Measurements from ENCODE around the gene C13orf46. TPM values are rescaled to one million over a fixed set of nuclear protein-coding genes. Genes with fewer than 3 reads are reported as not detected.

The C13orf46 gene
- total and polyA plus RNA-seq, 2 of the 8 experiments (the other 6 are each of a cell fraction or from before 2014, with no cell fraction given), result 0.23 to 0.28 TPM

- Histone ChIP-seq H3K27me3 (replicated peaks in 1 of 4; ENCODE audit: control insufficient read depth in 3 of 4, extremely low read depth in 1 of 4, insufficient read depth in 3 of 4, low read length in 3 of 4) (no peaks in the 10 kb centered on the region), H2BK5ac (ENCODE audit: low read depth, low read length) (no peak overlapping the region), H2BK12ac (ENCODE audit: low read depth, low read length) (no peak overlapping the region), H2BK20ac (ENCODE audit: low read length) (no peak overlapping the region), H3K4me3 (ENCODE audit: extremely low read depth in 1 of 4, insufficient read depth in 2 of 4, low read depth in 3 of 4, low read length in 4 of 4) (no peak overlapping the region), H3K14ac (ENCODE audit: insufficient read length) (no peak overlapping the region), H4K5ac (ENCODE audit: insufficient read length, low read depth, low read length) (no peak overlapping the region), H3K79me1 (ENCODE audit: low read depth, low read length) (no peaks in the 10 kb centered on the region; the same call in 1 of the 2 replicates), H4K8ac (ENCODE audit: extremely low read depth, insufficient read depth, low read length) (no peak overlapping the region), H3K27ac (ENCODE audit: low read depth, low read length) (no peak overlapping the region), H2BK15ac (ENCODE audit: low read length) (no peak overlapping the region), H3K56ac (replicated peaks; ENCODE audit: insufficient read length, low read depth, low read length) (no peak overlapping the region), H3K79me2 (ENCODE audit: control insufficient read depth in 1 of 2, insufficient read depth in 2 of 2, low read length in 2 of 2) (no peaks in the 10 kb centered on the region), H3K18ac (ENCODE audit: extremely low read depth, low read length) (no peak overlapping the region), H3K4ac (replicated peaks; ENCODE audit: insufficient read length, low read depth, low read length) (no peak overlapping the region), H4K20me1 (replicated peaks in 1 of 2; ENCODE audit: control insufficient read depth in 1 of 2, insufficient read depth in 2 of 2, low read length in 2 of 2) (peaks cover 0 to 4% of the 10 kb centered on the region in 2 experiments), H3K4me1 (replicated peaks in 1 of 4; ENCODE audit: control insufficient read depth in 3 of 4, insufficient read depth in 4 of 4, low read length in 3 of 4) (no peaks in the 10 kb centered on the region), H3K9ac (replicated peaks in 1 of 4; ENCODE audit: extremely low read depth in 1 of 4, low read depth in 3 of 4, low read length in 3 of 4) (no peak overlapping the region), H2AFZ (ENCODE audit: low read length) (no peak overlapping the region), H2AK5ac (ENCODE audit: low read depth, low read length) (no peak overlapping the region), H3K23me2 (ENCODE audit: low read depth, low read length) (peaks cover 9% of the 10 kb centered on the region; the same call in 1 of the 2 replicates), H3K23ac (ENCODE audit: insufficient read length) (no peak overlapping the region), H3K36me3 (ENCODE audit: control insufficient read depth in 2 of 4, insufficient read depth in 4 of 4, low read length in 3 of 4) (peaks cover 0 to 16% (median 11%) of the 10 kb centered on the region in 4 experiments; a peak in 5 of 8 replicates), H3K9me3 (ENCODE audit: insufficient read depth in 2 of 2, low read depth in 1 of 2, low read length in 1 of 2) (peaks cover 4 to 8% of the 10 kb centered on the region in 2 experiments; a peak in 3 of 4 replicates), H2BK120ac (replicated peaks; ENCODE audit: low read depth, low read length) (no peak overlapping the region), H4K91ac (replicated peaks; ENCODE audit: insufficient read length, low read length) (no peak overlapping the region), H3K4me2 (ENCODE audit: insufficient read depth in 1 of 2, low read depth in 2 of 2, low read length in 2 of 2) (no peak overlapping the region)
- DNase-seq (ENCODE audit: low read depth in 1 of 2, low spot score in 2 of 2), result no peak
- no peak for TF ChIP-seq CTBP2 (IDR thresholded peaks at IDR 0.05; ENCODE audit: borderline replicate concordance, insufficient read depth, insufficient read length, low read length)
- no peak for TF ChIP-seq TCF12 (IDR thresholded peaks at IDR 0.05; ENCODE audit: low read depth, low read length)
- no peak for TF ChIP-seq RNF2 (IDR thresholded peaks at IDR 0.05; ENCODE audit: borderline replicate concordance, low read depth, low read length, missing control alignments, poor library complexity, severe bottlenecking)
- no peak for TF ChIP-seq CREB1 (IDR thresholded peaks at IDR 0.05)
- no peak for TF ChIP-seq ZNF274 (IDR thresholded peaks at IDR 0.05; ENCODE audit: borderline replicate concordance, extremely low read depth, low read length)
- no peak for TF ChIP-seq KDM5A (IDR thresholded peaks at IDR 0.05; ENCODE audit: low read length)
- no peak for TF ChIP-seq FOSL1 (IDR thresholded peaks at IDR 0.05; ENCODE audit: insufficient read depth, low read depth, low read length)
- TF ChIP-seq KDM4A (IDR thresholded peaks at IDR 0.05; ENCODE audit: low read depth, low read length, severe bottlenecking), result no peak
- no peak for TF ChIP-seq CBX5 (IDR thresholded peaks at IDR 0.05; ENCODE audit: low read depth, low read length)
- ChIA-PET CTCF (ENCODE audit: partially characterized antibody) (no interaction called here), POLR2A (ENCODE audit: partially characterized antibody) (interaction anchor here (1.1 to 1.2 kb wide), 2 partner anchors 9 to 19 kb away, joined by 3 read pairs; no protein-coding TSS in a partner anchor)
- no peak for FAIRE-seq
- 88% methylated on average over 8 of the region's 10 CpGs; no CpG with 5 or more reads in 1 of the 2 experiments for WGBS, 2 experiments (ENCODE audit: extremely low coverage in 1 of 2, insufficient coverage in 1 of 2, insufficient read length in 1 of 2, insufficient replicate concordance in 2 of 2, low coverage in 1 of 2, low lambda C conversion rate in 2 of 2, missing lambda C conversion rate in 1 of 2)
Measured at GRCh38 chr13:113991191-113991669, 17.4 kb upstream of the C13orf46 start.

All from H1 (cell line).